MM.1S (cell line): ENCODE measurements around the gene TTC28.

Experiments
- DNase-seq: peaks from one replicate; pipeline ENCODE4 v3.0.0-alpha.2; 2015
- H2AFZ ChIP-seq: fragments of 300-600 bp; sonication (generic); 2 replicates; pipeline ENCODE4 v1.6.0; 2016; ENCODE audit warnings: antibody characterized with exemption, low read length
- H3F3A ChIP-seq: fragments of 300-600 bp; sonication (generic); 2 replicates; pipeline ENCODE4 v1.6.1; 2016; ENCODE audit warnings: mild to moderate bottlenecking, antibody characterized with exemption, low read length, moderate library complexity, mixed read lengths; ENCODE audit not compliant: insufficient read depth
- H3K27ac ChIP-seq: fragments of 300-600 bp; sonication (generic); 2 replicates; pipeline ENCODE4 v1.5.1; 2016; ENCODE audit warnings: mild to moderate bottlenecking, low read length
- H3K27me3 ChIP-seq: fragments of 300-600 bp; sonication (generic); replicated peaks from 2 replicates; pipeline ENCODE4 v1.6.0; 2016; ENCODE audit warnings: low read length; ENCODE audit not compliant: insufficient read depth
- H3K36me3 ChIP-seq: fragments of 300-600 bp; sonication (generic); replicated peaks from 2 replicates; pipeline ENCODE4 v1.6.1; 2016; ENCODE audit warnings: mild to moderate bottlenecking, low read length, mixed read lengths; ENCODE audit not compliant: insufficient read depth
- H3K4me1 ChIP-seq: fragments of 300-600 bp; sonication (generic); 2 replicates; pipeline ENCODE4 v1.6.1; 2016; ENCODE audit warnings: low read length, mixed read lengths
- H3K4me2 ChIP-seq: fragments of 300-600 bp; sonication (generic); 2 replicates; pipeline ENCODE4 v1.6.0; 2016; ENCODE audit warnings: low read depth, low read length
- H3K4me3 ChIP-seq: fragments of 300-600 bp; sonication (generic); 2 replicates; pipeline ENCODE4 v1.5.1; 2016; ENCODE audit warnings: low read length, mixed read lengths
- H3K79me2 ChIP-seq: fragments of 300-600 bp; sonication (generic); 2 replicates; pipeline ENCODE4 v1.6.1; 2016; ENCODE audit warnings: mixed run types, low read length, mixed read lengths
- H3K9ac ChIP-seq: fragments of 300-600 bp; sonication (generic); 2 replicates; pipeline ENCODE4 v1.6.1; 2016; ENCODE audit warnings: low read length, mixed read lengths
- H3K9me2 ChIP-seq: fragments of 300-600 bp; sonication (generic); replicated peaks from 2 replicates; pipeline ENCODE4 v1.6.1; 2016; ENCODE audit warnings: mild to moderate bottlenecking, low read length, mixed read lengths; ENCODE audit not compliant: insufficient read depth
- H3K9me3 ChIP-seq: fragments of 300-600 bp; sonication (generic); replicated peaks from 2 replicates; pipeline ENCODE4 v1.6.1; 2016; ENCODE audit warnings: mild to moderate bottlenecking, low read length, mixed read lengths; ENCODE audit not compliant: insufficient read depth
- H4K20me1 ChIP-seq: fragments of 300-600 bp; sonication (generic); 2 replicates; pipeline ENCODE4 v1.6.1; 2016; ENCODE audit warnings: mild to moderate bottlenecking, low read length, moderate library complexity, mixed read lengths; ENCODE audit not compliant: insufficient read depth
- CTCF ChIP-seq: fragments of 300-600 bp; sonication (generic); IDR thresholded peaks from 2 replicates; pipeline ENCODE4 v1.5.1; 2016; ENCODE audit warnings: antibody characterized with exemption, low read length, mixed read lengths
- EZH2 ChIP-seq: fragments of 300-600 bp; sonication (generic); optimal IDR thresholded peaks from 2 replicates; pipeline ENCODE3; 2017; ENCODE audit warnings: low read depth, mild to moderate bottlenecking, antibody characterized with exemption, low read length, mixed read lengths
- EZH2phosphoT487 ChIP-seq: fragments of 300-600 bp; sonication (generic); IDR thresholded peaks from 2 replicates; pipeline ENCODE4 v1.6.1; 2018; ENCODE audit warnings: antibody characterized with exemption, low read length

TTC28 gene

GRCh38 chr22:28488825-28489224, 190.8 kb downstream of the TTC28 start:
- Histone ChIP-seq H3K27me3 (no peaks in the 10 kb centered on the region), H3K36me3 (no peaks in the 10 kb centered on the region), H3K79me2 (no peaks in the 10 kb centered on the region), H3K9me2 (no peaks in the 10 kb centered on the region), H4K20me1 (no peaks in the 10 kb centered on the region), H3K9me3 (no peaks in the 10 kb centered on the region), H3K27ac (no peak overlapping the region), H2AFZ (no peak overlapping the region), H3K4me2 (no peak overlapping the region), H3K9ac (no peak overlapping the region), H3K4me3 (no peak overlapping the region), H3F3A (no peaks in the 10 kb centered on the region), H3K4me1 (no peaks in the 10 kb centered on the region)
- no peak for DNase-seq
- no peak for TF ChIP-seq EZH2
- TF ChIP-seq EZH2phosphoT487 = no peak
- TF ChIP-seq CTCF = no peak

- H3K9me2 ChIP-seq = no peaks in the 10 kb centered on the region
- H4K20me1 ChIP-seq = no peaks in the 10 kb centered on the region
- no peak overlapping the region for H3K4me2 ChIP-seq
- no peak overlapping the region for H3K9ac ChIP-seq
- no peak for DNase-seq
- H3K4me3 ChIP-seq = no peak overlapping the region
- H3K27ac ChIP-seq = no peak overlapping the region
- no peaks in the 10 kb centered on the region for H3K79me2 ChIP-seq
- H3F3A ChIP-seq = no peaks in the 10 kb centered on the region
- TF ChIP-seq CTCF = no peak
- TF ChIP-seq EZH2 = no peak
- no peak for TF ChIP-seq EZH2phosphoT487
- no peaks in the 10 kb centered on the region for H3K36me3 ChIP-seq
- H3K4me1 ChIP-seq = no peaks in the 10 kb centered on the region
- no peaks in the 10 kb centered on the region for H3K27me3 ChIP-seq
- H2AFZ ChIP-seq = no peak overlapping the region
- H3K9me3 ChIP-seq = no peaks in the 10 kb centered on the region
These were observed 195.0 kb downstream of the TTC28 start for GRCh38 chr22:28484662-28485061.

- Histone ChIP-seq H3K27me3 (no peaks in the 10 kb centered on the region), H3K9me2 (no peaks in the 10 kb centered on the region), H3K79me2 (no peaks in the 10 kb centered on the region), H3K27ac (no peak overlapping the region), H3K9ac (no peak overlapping the region), H3K4me3 (no peak overlapping the region), H3K36me3 (no peaks in the 10 kb centered on the region), H3K4me1 (no peaks in the 10 kb centered on the region), H2AFZ (no peak overlapping the region), H3K4me2 (no peak overlapping the region), H3K9me3 (no peaks in the 10 kb centered on the region), H3F3A (no peaks in the 10 kb centered on the region), H4K20me1 (no peaks in the 10 kb centered on the region)
- no peak for DNase-seq
- TF ChIP-seq EZH2phosphoT487 (no peak), EZH2 (no peak), CTCF (no peak)
These were observed 197.9 kb downstream of the TTC28 start for GRCh38 chr22:28481725-28482124.
